ACC112 (cell line): ENCODE measurements around the gene TP53I3.
"Not testable (repeated sequence)": the region's sequence is repeated elsewhere in the genome, so short reads cannot be mapped to it uniquely, and the experiment has no call there.

ENCODE experiments used
- H2AFZ ChIP-seq: fragments of 200-600 bp; sonication (generic); one replicate; pipeline ENCODE4 v1.6.0; 2017; ENCODE audit warnings: antibody characterized with exemption, low read length; ENCODE audit not compliant: unreplicated experiment
- H3K27ac ChIP-seq: fragments of 200-600 bp; sonication (generic); 2 replicates; pipeline ENCODE4 v1.5.1; 2014; ENCODE audit warnings: low read depth, mild to moderate bottlenecking, antibody characterized with exemption, low read length, moderate library complexity
- H3K27me3 ChIP-seq: fragments of 200-600 bp; sonication (generic); 2 replicates; pipeline ENCODE4 v1.6.1; 2014; ENCODE audit warnings: mild to moderate bottlenecking, antibody characterized with exemption, low read length, moderate library complexity, mixed read lengths; ENCODE audit not compliant: insufficient read depth
- H3K36me3 ChIP-seq: fragments of 200-600 bp; sonication (generic); 2 replicates; pipeline ENCODE4 v1.6.1; 2016; ENCODE audit warnings: mild to moderate bottlenecking, antibody characterized with exemption, low read length, moderate library complexity, mixed read lengths; ENCODE audit not compliant: insufficient read depth
- H3K4me1 ChIP-seq: fragments of 200-600 bp; sonication (generic); one replicate; pipeline ENCODE4 v1.6.1; 2016; ENCODE audit warnings: low read length, mixed read lengths; ENCODE audit not compliant: insufficient read depth, unreplicated experiment, control insufficient read depth
- H3K4me3 ChIP-seq: fragments of 200-600 bp; sonication (generic); 2 replicates; pipeline ENCODE4 v1.5.1; 2014; ENCODE audit warnings: mild to moderate bottlenecking, low read depth, low read length
- H3K79me2 ChIP-seq: fragments of 200-600 bp; sonication (generic); one replicate; pipeline ENCODE4 v1.6.0; 2016; ENCODE audit warnings: low read length; ENCODE audit not compliant: control insufficient read depth, unreplicated experiment, insufficient read depth

TP53I3 gene

GRCh38 chr2:24100732-24101131 is 16.1 kb upstream of the TP53I3 start:
- not testable (repeated sequence) for H2AFZ ChIP-seq

GRCh38 chr2:24095171-24095677 is 10.6 kb upstream of the TP53I3 start:
- H3K4me3 ChIP-seq, H2AFZ ChIP-seq, H3K4me1 ChIP-seq: not testable (repeated sequence)

More at GRCh38 chr2:24100732-24101131, 16.1 kb upstream of the TP53I3 start:
- H3K27ac ChIP-seq, H3K79me2 ChIP-seq, H3K4me1 ChIP-seq, H3K36me3 ChIP-seq, H3K27me3 ChIP-seq, H3K4me3 ChIP-seq: not testable (repeated sequence)

GRCh38 chr2:24093270-24093669 is 8.6 kb upstream of the TP53I3 start:
- not testable (repeated sequence) for H3K4me1 ChIP-seq, H3K4me3 ChIP-seq, H3K27me3 ChIP-seq, H3K79me2 ChIP-seq, H2AFZ ChIP-seq, H3K36me3 ChIP-seq, H3K27ac ChIP-seq

More at GRCh38 chr2:24095171-24095677, 10.6 kb upstream of the TP53I3 start:
- not testable (repeated sequence) for H3K36me3 ChIP-seq, H3K27me3 ChIP-seq, H3K27ac ChIP-seq, H3K79me2 ChIP-seq

DNA sequence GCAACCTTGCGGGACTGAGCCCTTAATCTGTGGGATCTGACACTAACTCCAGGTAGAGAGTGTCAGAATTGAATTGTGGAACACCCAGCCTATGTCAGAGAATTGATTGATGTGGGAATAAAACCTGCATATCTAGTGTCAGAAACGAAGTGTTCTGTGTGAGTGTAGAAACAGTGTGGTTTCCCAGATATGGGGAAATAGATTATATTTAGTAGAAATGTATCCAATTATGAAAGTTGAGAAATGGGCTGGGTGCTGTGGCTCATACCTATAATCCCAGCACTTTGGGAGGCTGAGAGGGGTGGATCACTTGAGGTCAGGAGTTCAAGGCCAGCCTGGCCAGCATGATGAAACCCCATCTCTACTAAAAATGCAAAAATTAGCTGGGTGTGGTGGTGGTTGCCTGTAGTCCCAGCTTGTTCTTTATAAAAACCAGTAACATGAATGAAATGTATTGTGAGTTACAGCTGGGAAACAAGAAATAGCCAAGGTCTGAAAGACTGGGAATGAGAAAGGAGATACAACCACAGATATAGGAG is 4.3 kb upstream of the TP53I3 start:
- Histone ChIP-seq H3K27ac (no peak overlapping the region), H3K36me3 (no peaks in the 10 kb centered on the region), H2AFZ (no peak overlapping the region), H3K4me3 (no peak overlapping the region), H3K4me1 (no peaks in the 10 kb centered on the region), H3K79me2 (no peaks in the 10 kb centered on the region), H3K27me3 (no peaks in the 10 kb centered on the region)

- H3K4me1 ChIP-seq = peaks cover 10% of the 10 kb centered on the region
- peaks cover 11% of the 10 kb centered on the region for H3K79me2 ChIP-seq
- no peaks in the 10 kb centered on the region for H3K36me3 ChIP-seq
- no peak overlapping the region for H3K4me3 ChIP-seq
- no peaks in the 10 kb centered on the region for H3K27me3 ChIP-seq
- no peak overlapping the region for H3K27ac ChIP-seq
- H2AFZ ChIP-seq = no peak overlapping the region
These were observed 2.4 kb upstream of the TP53I3 start for GRCh38 chr2:24087032-24087431.

DNA sequence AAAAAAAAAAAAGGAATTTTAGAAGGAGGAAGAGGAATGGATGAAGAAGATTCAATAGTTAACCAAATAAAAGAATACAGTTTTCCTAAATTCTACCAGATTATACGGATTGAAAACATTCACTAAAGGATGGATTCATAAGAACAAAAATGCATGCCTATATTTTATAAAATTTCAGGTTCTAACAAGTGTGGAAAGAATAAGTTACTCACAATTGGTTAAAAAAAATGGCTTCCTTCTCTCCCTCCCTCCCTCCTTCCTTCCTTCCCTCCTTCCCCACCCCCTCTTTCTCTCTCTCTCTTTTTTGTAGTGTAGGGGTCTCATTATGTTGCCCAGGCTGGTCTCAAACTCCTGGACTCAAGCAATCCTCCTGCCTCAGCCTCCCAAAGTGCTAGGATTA is 1.6 kb upstream of the TP53I3 start:
- H3K36me3 ChIP-seq = no peaks in the 10 kb centered on the region
- peaks cover 10% of the 10 kb centered on the region for H3K4me1 ChIP-seq
- H3K27me3 ChIP-seq = no peaks in the 10 kb centered on the region
- H3K27ac ChIP-seq = no peak overlapping the region
- H2AFZ ChIP-seq = no peak overlapping the region
- no peak overlapping the region for H3K4me3 ChIP-seq
- H3K79me2 ChIP-seq = peaks cover 11% of the 10 kb centered on the region

DNA sequence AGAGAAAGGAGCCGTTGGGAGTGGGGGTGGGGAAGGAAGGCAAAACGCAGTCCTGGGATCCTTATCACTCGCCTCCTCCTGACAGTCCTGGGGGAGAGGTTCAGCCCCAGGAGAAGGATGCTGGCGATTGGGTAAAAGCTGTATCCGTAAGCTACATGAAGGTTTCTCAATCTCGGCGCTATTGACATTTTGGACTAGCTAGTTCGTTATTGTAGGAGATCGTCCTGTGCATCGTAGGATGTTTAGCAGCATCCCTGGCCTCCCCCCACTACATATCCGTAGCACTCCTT is 511 bp upstream of the TP53I3 start:
- H3K27ac ChIP-seq = peak overlapping the region; percentile 67
- H3K4me1 ChIP-seq = peaks cover 10% of the 10 kb centered on the region
- H3K36me3 ChIP-seq = no peaks in the 10 kb centered on the region
- H3K79me2 ChIP-seq = peaks cover 11% of the 10 kb centered on the region
- H2AFZ ChIP-seq = peak overlapping the region; percentile 88
- peak overlapping the region; percentile 79 for H3K4me3 ChIP-seq
- no peaks in the 10 kb centered on the region for H3K27me3 ChIP-seq

- H3K79me2 ChIP-seq = peaks cover 11% of the 10 kb centered on the region
- H3K36me3 ChIP-seq = no peaks in the 10 kb centered on the region
- H3K4me3 ChIP-seq = peak overlapping the region; percentile 79
- H3K27me3 ChIP-seq = no peaks in the 10 kb centered on the region
- H3K4me1 ChIP-seq = peaks cover 10% of the 10 kb centered on the region
- peak overlapping the region; percentile 82 for H2AFZ ChIP-seq
- H3K27ac ChIP-seq = peak overlapping the region; percentile 66
These were observed 858 bp downstream of the TP53I3 start for GRCh38 chr2:24083567-24084385.

GRCh38 chr2:24082787-24083566 is 1.7 kb downstream of the TP53I3 start:
- Histone ChIP-seq H3K4me1 (peaks cover 10% of the 10 kb centered on the region), H3K79me2 (peaks cover 11% of the 10 kb centered on the region), H3K27me3 (no peaks in the 10 kb centered on the region), H3K27ac (peak overlapping the region; percentile 66), H2AFZ (peak overlapping the region; percentile 82), H3K36me3 (no peaks in the 10 kb centered on the region), H3K4me3 (peak overlapping the region; percentile 79)

- no peak overlapping the region for H3K4me3 ChIP-seq
- H2AFZ ChIP-seq = no peak overlapping the region
- H3K4me1 ChIP-seq = peaks cover 15% of the 10 kb centered on the region
- no peaks in the 10 kb centered on the region for H3K36me3 ChIP-seq
- H3K27ac ChIP-seq = no peak overlapping the region
- no peaks in the 10 kb centered on the region for H3K27me3 ChIP-seq
- H3K79me2 ChIP-seq = peaks cover 13% of the 10 kb centered on the region
These were observed 3.9 kb downstream of the TP53I3 start for GRCh38 chr2:24080701-24081100.
